ENCODE measurements around the gene GFRAL. TPM values are rescaled to one million over a fixed set of nuclear protein-coding genes. Genes with fewer than 3 reads are reported as not detected.

The GFRAL gene
- total RNA-seq, 1 donor from 2014 or later: not detected

DNA sequence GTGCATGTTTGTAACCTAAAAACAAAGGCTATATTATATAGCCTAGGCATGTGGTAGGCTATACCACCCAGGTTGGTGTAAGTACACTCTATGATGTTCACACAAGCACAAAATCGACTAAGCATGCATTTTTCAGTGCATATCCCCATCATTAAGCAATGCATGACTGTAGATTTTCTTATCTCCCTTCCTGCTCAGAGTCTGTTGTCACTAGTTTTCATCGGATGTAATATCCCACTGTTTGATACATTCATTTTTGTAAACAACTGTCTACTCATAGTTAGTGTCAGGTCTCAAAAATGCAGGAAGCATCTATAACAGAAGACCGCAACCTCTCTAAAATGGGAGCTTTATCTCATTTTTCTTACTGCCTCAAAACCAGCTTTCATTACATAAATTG, 70.7 kb downstream of the GFRAL start:
- TF ChIP-seq, protein P1, sequence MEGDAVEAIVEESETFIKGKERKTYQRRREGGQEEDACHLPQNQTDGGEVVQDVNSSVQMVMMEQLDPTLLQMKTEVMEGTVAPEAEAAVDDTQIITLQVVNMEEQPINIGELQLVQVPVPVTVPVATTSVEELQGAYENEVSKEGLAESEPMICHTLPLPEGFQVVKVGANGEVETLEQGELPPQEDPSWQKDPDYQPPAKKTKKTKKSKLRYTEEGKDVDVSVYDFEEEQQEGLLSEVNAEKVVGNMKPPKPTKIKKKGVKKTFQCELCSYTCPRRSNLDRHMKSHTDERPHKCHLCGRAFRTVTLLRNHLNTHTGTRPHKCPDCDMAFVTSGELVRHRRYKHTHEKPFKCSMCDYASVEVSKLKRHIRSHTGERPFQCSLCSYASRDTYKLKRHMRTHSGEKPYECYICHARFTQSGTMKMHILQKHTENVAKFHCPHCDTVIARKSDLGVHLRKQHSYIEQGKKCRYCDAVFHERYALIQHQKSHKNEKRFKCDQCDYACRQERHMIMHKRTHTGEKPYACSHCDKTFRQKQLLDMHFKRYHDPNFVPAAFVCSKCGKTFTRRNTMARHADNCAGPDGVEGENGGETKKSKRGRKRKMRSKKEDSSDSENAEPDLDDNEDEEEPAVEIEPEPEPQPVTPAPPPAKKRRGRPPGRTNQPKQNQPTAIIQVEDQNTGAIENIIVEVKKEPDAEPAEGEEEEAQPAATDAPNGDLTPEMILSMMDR (IDR thresholded peaks at IDR 0.05; ENCODE audit: unreplicated experiment): no peak
- no peak for DNase-seq (ENCODE audit: low spot score in 2 of 2, unreplicated experiment in 2 of 2)

DNA sequence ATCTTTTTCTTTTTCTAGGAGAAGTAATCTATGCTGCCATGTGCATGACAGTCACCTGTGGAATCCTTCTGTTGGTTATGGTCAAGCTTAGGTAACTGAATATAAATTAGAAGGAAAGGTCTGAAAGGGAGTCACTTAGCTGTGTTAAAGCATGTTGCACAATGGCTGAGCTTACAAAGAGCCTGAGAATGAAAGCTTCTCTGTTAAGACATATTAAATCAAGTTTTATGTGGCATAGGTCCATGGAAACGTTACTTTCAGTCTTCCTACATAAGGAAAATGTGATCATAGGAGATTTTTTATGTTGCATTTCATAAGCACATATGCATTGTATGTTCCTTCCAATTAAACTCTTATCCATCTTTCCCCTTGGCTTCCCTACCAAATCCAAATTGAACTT, 72.1 kb downstream of the GFRAL start:
- TF ChIP-seq, protein P1 (IDR thresholded peaks at IDR 0.05; ENCODE audit: unreplicated experiment): no peak
- Mint-ChIP-seq H3K4me1 (peaks cover 21% of the 10 kb centered on the region), H3K4me3 (no peak overlapping the region), H3K27ac (no peak overlapping the region), H3K36me3 (no peaks in the 10 kb centered on the region), H3K27me3 (ENCODE audit: low read depth) (no peaks in the 10 kb centered on the region), H3K9me3 (no peaks in the 10 kb centered on the region)
- no peak for DNase-seq (ENCODE audit: low spot score in 2 of 2, unreplicated experiment in 2 of 2)

More for the DNA sequence above, 70.7 kb downstream of the GFRAL start:
- Mint-ChIP-seq H3K9me3 (no peaks in the 10 kb centered on the region), H3K27ac (no peak overlapping the region), H3K4me1 (peaks cover 19% of the 10 kb centered on the region), H3K36me3 (no peaks in the 10 kb centered on the region), H3K4me3 (no peak overlapping the region), H3K27me3 (ENCODE audit: low read depth) (no peaks in the 10 kb centered on the region)

DNA sequence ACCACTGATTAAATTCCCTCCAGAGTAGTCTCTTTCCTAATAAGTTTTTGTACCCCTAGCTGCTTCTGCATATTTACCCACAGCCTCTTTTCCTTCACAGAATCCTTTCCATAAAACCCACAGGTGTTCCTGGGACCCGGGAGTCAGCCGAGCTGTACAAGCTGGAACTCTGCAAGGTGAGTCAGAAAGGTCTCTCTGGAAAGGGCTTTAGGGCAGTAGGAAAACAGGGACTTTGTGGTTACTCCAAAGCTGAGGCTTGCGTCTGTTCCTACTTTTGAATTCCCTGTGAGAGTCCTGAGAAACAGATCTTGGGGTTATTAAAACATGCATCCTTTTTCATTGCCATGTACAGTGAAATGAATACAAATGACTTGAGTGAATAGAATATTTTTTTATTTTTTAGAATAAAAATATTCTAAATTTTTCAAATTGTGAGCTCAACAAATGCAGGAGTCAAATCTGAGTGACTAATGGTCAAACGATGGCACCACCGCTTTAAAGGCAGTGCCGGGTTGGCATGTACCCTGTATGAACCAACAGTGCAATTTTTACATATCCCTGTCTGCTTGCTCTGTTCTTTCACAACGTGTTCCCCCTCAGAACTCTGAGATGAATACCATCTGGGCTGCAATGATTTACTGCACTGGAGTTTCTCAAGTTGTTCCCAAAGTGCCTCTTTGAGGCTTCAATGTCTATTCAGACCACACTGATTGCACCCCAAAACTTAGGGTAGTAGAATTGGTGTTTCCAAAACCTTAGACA, 78.4 kb downstream of the GFRAL start:
- H3K9me3 Mint-ChIP-seq: peaks cover 9% of the 10 kb centered on the region
- no peak overlapping the region for H3K4me3 Mint-ChIP-seq
- no peak overlapping the region for H3K27ac Mint-ChIP-seq
- H3K27me3 Mint-ChIP-seq (ENCODE audit: low read depth): no peaks in the 10 kb centered on the region
- H3K4me1 Mint-ChIP-seq: peaks cover 1% of the 10 kb centered on the region
- DNase-seq (ENCODE audit: low spot score in 2 of 2, unreplicated experiment in 2 of 2): no peak
- no peaks in the 10 kb centered on the region for H3K36me3 Mint-ChIP-seq
- TF ChIP-seq, protein P1 (IDR thresholded peaks at IDR 0.05; ENCODE audit: unreplicated experiment): no peak

DNA sequence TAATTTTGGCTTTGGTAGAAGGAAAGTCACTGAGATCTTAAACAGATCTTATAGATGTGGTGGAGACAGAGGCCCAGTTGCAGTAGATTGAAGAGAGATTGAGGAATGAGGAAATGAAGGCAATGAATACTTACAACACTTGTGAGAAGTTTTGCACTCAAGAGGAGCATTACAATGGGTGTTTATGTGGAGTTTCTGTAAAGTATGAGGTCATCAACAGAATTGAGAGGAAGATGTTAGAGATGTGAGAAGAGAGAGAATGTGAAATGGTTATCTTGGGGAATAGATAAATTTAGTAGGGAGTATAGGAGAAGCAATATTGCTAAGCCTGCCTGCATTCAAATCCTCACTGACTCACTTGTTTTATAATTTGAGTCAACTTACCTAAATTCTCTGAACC, 83.4 kb downstream of the GFRAL start:
- H3K27ac Mint-ChIP-seq: no peak overlapping the region
- H3K4me1 Mint-ChIP-seq: no peaks in the 10 kb centered on the region
- H3K36me3 Mint-ChIP-seq: no peaks in the 10 kb centered on the region
- TF ChIP-seq, protein P1 (IDR thresholded peaks at IDR 0.05; ENCODE audit: unreplicated experiment): no peak
- no peak overlapping the region for H3K4me3 Mint-ChIP-seq
- H3K27me3 Mint-ChIP-seq (ENCODE audit: low read depth): no peaks in the 10 kb centered on the region
- peaks cover 27% of the 10 kb centered on the region for H3K9me3 Mint-ChIP-seq
- DNase-seq (ENCODE audit: low spot score in 2 of 2, unreplicated experiment in 2 of 2): no peak

DNA sequence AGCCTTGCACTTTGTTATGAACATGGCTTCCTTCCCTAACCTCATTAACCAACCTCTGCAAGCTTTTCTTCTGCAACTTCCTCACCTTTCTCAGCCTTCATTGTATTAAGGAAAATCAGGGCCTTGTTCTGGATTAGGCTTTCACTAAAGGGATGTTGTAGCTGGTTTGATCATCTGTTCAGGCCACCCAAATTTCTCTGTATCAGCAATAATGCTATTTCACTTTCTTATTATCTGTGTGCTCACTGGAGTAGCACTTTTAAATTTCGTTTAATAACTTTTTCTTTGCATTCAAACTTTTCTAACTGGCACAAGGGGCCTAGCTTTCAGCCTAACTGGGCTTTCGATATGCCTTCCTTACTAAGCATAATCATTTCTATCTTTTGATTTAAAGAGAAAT, 96.7 kb downstream of the GFRAL start:
- Mint-ChIP-seq H3K9me3 (no peaks in the 10 kb centered on the region), H3K27ac (no peak overlapping the region)
- TF ChIP-seq, protein P1 (IDR thresholded peaks at IDR 0.05; ENCODE audit: unreplicated experiment): no peak

More for the DNA sequence above, 96.7 kb downstream of the GFRAL start:
- no peaks in the 10 kb centered on the region for H3K36me3 Mint-ChIP-seq
- H3K27me3 Mint-ChIP-seq (ENCODE audit: low read depth): no peaks in the 10 kb centered on the region
- H3K4me3 Mint-ChIP-seq: no peak overlapping the region
- no peaks in the 10 kb centered on the region for H3K4me1 Mint-ChIP-seq
- no peak for DNase-seq (ENCODE audit: low spot score in 2 of 2, unreplicated experiment in 2 of 2)

Data from mesothelial cell of epicardium (in vitro differentiated cells).